Gastrocnemius medialis (tissue), 4 donors: ENCODE data around the gene AMFR. TPM values are rescaled to one million over a fixed set of nuclear protein-coding genes. Genes with fewer than 3 reads are reported as not detected.
A peak's percentile ranks its signal among the peaks of the same experiment; 100 is the strongest.

Experiments
- ATAC-seq, 2 donors: fragments of 150-250 bp; one replicate each; pipeline ENCODE4 v1.9.1; 2016
- DNase-seq, 2 donors: peaks; one replicate each; pipeline ENCODE4 v3.0.0-alpha.2; 2019
- H3K27ac ChIP-seq, 4 donors: fragments of 200-600 bp; sonication (generic); 1 replicate in 1 of 4; 2 replicates in 3 of 4; pipeline ENCODE4 v1.5.1; 2016 to 2018; ENCODE audit warnings: mild to moderate bottlenecking in 2 of 4, moderate library complexity in 1 of 4
- H3K27me3 ChIP-seq, 3 donors: fragments of 200-600 bp; sonication (generic) in 2 of 3; 1 replicate in 1 of 3; 2 replicates in 2 of 3; pipeline versions ENCODE4 v1.5.1 to v1.6.0; 2016 to 2019; ENCODE audit warnings: mild to moderate bottlenecking in 1 of 3, moderate library complexity in 1 of 3
- H3K36me3 ChIP-seq, 2 donors: fragments of 200-600 bp; sonication (generic) in 1 of 2; one replicate each; pipeline ENCODE4 v1.5.1; 2017 to 2018
- H3K4me1 ChIP-seq, 2 donors: fragments of 200-600 bp; sonication (generic) in 1 of 2; one replicate each; pipeline ENCODE4 v1.5.1; 2016 to 2017; ENCODE audit warnings: mild to moderate bottlenecking in 2 of 2
- H3K4me3 ChIP-seq, 4 donors: fragments of 200-600 bp; sonication (generic) in 3 of 4; 1 replicate in 1 of 4; 2 replicates in 3 of 4; pipeline ENCODE4 v1.5.1; 2016 to 2019; ENCODE audit warnings: mild to moderate bottlenecking in 2 of 4
- H3K9me3 ChIP-seq, 3 donors: fragments of 200-600 bp; sonication (generic) in 2 of 3; 1 replicate in 1 of 3; 2 replicates in 2 of 3; pipeline ENCODE4 v1.5.1; 2016 to 2019
- POLR2A ChIP-seq, 2 donors: fragments of 450-650 bp; IDR thresholded peaks; one replicate each; pipeline ENCODE4 v1.6.1; 2017; ENCODE audit warnings: antibody characterized with exemption in 2 of 2, mild to moderate bottlenecking in 2 of 2, moderate library complexity in 2 of 2
- in situ Hi-C, 4 donors: fragments of 200-750 bp; cut with MboI; loops; one replicate each; pipeline versions ENCODE4 v1.15.0 to v1.8.0; 2017; ENCODE audit warnings: low sequenced_read_pairs in 4 of 4
- intact Hi-C: fragments of 100-400 bp; cut with DNase I; formaldehyde crosslinking; loops from one replicate; pipeline ENCODE4 v1.15.1; 2023; ENCODE audit warnings: low total_unique reads
- total RNA-seq, 4 donors: library from RNA; depleted of rRNA; stranded (reverse); fragments of >200 nt; gene quantifications; one replicate each; pipeline versions ENCODE4 v1.1.0 to v1.2.3, GENCODE V29; 2016
- TF ChIP-seq, protein P1 (sequence below), 5 experiments: fragments of 450-650 bp in 3 of 5; fragments of 200-600 bp in 2 of 5; sonication (generic) in 2 of 5; IDR thresholded peaks in 4 of 5; conservative IDR thresholded peaks in 1 of 5; 1 replicate in 4 of 5; 2 replicates in 1 of 5; pipeline ENCODE4 v1.5.1; 2016 to 2019; ENCODE audit warnings: antibody characterized with exemption in 5 of 5, mild to moderate bottlenecking in 3 of 5, moderate library complexity in 3 of 5

AMFR gene
- total RNA-seq, 4 donors from 2014 or later = 349 to 951 (median 571) TPM

DNA sequence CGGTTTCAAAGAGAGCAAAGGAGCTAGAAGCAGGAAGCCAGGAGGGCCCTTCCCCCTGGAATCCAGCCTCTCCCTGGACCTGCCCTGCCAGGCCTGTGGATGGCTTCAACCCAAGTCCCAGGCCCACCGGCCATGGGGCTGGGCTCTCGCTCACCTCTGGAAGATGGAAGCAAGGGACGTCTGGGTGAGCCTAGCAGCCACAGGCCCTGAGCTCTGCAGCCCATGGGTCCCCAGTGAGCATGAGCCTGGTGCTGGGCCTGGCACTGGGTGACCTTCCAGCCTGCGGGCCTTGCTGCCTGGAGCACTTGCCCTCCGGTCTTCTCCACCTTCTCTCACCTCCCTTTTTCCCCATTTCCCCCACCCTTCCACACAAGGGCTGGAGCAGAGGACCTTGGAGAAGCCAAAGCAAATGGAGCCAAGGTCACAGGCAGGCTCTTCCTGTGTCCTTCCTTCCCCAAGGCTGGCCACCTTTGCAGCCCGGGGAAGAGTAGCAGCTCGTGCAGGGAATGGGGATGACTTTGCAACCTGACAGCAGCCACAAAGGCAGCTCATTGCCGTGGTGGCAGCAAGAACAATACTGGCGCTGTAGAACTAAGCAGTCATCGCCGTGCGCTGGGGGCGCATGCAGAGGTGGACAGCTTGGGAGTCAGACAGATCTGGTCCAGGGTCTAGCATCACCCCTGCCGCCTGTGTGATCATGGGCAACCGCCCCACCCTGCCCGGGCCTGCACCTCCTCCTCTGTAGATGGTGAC is 86.6 kb downstream of the AMFR start:
- H3K4me1 ChIP-seq = peaks cover 0 to 14% of the 10 kb centered on the region in 2 donors
- intact Hi-C loops (no loop called here), in situ Hi-C loops (no loop called here)
- ATAC-seq (no peak), DNase-seq (no peak)
- H3K4me3 ChIP-seq = no peak overlapping the region
- H3K36me3 ChIP-seq = no peaks in the 10 kb centered on the region
- TF ChIP-seq POLR2A (IDR thresholded peaks at IDR 0.05) = no peak
- TF ChIP-seq, protein P1, sequence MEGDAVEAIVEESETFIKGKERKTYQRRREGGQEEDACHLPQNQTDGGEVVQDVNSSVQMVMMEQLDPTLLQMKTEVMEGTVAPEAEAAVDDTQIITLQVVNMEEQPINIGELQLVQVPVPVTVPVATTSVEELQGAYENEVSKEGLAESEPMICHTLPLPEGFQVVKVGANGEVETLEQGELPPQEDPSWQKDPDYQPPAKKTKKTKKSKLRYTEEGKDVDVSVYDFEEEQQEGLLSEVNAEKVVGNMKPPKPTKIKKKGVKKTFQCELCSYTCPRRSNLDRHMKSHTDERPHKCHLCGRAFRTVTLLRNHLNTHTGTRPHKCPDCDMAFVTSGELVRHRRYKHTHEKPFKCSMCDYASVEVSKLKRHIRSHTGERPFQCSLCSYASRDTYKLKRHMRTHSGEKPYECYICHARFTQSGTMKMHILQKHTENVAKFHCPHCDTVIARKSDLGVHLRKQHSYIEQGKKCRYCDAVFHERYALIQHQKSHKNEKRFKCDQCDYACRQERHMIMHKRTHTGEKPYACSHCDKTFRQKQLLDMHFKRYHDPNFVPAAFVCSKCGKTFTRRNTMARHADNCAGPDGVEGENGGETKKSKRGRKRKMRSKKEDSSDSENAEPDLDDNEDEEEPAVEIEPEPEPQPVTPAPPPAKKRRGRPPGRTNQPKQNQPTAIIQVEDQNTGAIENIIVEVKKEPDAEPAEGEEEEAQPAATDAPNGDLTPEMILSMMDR (IDR thresholded peaks at IDR 0.05 in 4 of 5, conservative IDR thresholded peaks at IDR 0.05 in 1 of 5) = no peak
- H3K27me3 ChIP-seq = no peaks in the 10 kb centered on the region
- no peaks in the 10 kb centered on the region for H3K9me3 ChIP-seq
- H3K27ac ChIP-seq = no peak overlapping the region

DNA sequence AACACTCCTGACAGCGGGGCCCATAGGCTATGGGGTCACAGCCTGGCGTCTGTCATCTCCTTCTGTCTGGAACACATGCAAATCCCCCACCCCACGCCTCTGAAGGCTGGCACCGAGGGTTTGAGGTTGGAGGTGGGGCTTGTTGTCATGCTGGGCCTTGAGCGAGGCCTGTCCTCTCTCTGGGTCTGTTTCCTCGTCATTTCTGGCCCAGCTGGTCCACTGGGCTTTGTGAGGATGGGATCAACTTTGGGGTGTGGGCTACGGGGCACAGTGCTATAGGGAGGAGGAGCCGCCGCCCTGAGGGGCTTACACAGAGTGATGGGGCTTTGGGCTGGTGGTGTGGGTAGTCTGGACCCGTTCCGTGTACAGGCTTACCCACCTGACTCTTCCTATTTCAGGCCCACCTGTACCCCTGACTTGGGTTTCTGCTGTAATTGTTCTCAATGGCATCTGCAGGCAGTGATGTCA is 87.5 kb downstream of the AMFR start:
- TF ChIP-seq, protein P1 (IDR thresholded peaks at IDR 0.05 in 4 of 5, conservative IDR thresholded peaks at IDR 0.05 in 1 of 5) = no peak
- TF ChIP-seq POLR2A (IDR thresholded peaks at IDR 0.05) = no peak
- Histone ChIP-seq H3K4me1 (peaks cover 0 to 14% of the 10 kb centered on the region in 2 donors), H3K27me3 (no peaks in the 10 kb centered on the region), H3K36me3 (no peaks in the 10 kb centered on the region), H3K9me3 (no peaks in the 10 kb centered on the region), H3K27ac (no peak overlapping the region), H3K4me3 (no peak overlapping the region)
- ATAC-seq (no peak), DNase-seq (no peak)
- intact Hi-C loops (no loop called here), in situ Hi-C loops (no loop called here)

DNA sequence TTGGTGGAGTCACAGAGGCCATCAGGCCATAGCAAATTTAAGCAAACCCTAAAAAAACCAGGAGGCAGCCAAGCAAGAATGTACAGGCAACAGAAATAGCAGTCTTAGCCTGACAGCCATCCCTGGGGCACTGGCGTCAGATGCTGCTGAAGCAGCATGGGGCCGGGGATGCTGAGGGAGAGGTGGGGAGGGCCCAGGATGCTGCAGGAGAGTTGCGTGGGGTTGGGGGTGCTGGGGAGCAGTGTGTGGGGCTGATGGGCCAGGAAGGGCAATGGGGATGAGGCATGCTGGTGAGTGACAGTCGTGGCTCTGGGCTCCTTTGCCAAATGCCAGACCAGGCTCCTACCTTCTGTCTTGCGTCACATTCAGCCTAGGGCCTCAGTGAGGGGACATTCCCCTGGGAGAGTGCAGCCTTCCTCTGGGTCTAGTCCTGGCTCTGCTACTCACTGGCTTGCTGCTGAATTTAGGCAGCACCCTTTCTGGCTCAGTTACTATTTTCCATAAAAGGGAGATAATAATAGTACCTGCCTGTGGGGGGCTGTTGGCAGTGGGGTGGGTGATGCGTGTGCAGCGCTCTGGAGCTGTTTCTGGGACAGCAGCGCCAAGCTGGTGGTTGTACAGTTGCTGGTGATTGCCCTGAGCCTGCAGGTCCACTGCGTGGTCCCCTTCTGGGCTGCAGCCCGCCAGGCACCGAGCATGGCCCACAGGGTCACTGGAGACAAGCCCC is 88.1 kb downstream of the AMFR start:
- ATAC-seq (no peak), DNase-seq (no peak)
- Histone ChIP-seq H3K4me1 (peaks cover 0 to 14% of the 10 kb centered on the region in 2 donors), H3K4me3 (no peak overlapping the region), H3K27ac (peak overlapping the region in 3 of 4 donors; percentile 43 to 76 (median 54)), H3K27me3 (no peaks in the 10 kb centered on the region), H3K9me3 (no peaks in the 10 kb centered on the region), H3K36me3 (no peaks in the 10 kb centered on the region)
- in situ Hi-C loops (no loop called here), intact Hi-C loops (no loop called here)
- no peak for TF ChIP-seq POLR2A (IDR thresholded peaks at IDR 0.05)
- TF ChIP-seq, protein P1 (IDR thresholded peaks at IDR 0.05 in 4 of 5, conservative IDR thresholded peaks at IDR 0.05 in 1 of 5) = no peak

DNA sequence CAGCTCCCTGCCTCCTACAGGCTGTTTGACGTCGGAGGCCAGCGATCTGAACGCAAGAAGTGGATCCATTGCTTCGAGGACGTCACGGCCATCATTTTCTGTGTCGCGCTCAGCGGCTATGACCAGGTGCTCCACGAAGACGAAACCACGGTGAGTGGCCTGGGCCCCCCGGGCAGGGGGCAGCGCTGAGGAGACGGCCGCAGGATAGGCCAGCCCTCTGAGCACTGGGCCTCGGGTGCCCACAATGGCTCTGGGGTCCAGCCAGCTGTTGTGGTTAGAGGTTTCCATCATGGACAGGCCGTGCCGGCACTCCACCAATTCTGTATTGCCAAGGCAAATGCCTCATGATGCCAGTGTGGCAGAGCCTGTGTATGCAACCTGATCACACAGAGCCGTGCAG is 88.6 kb downstream of the AMFR start:
- H3K4me1 ChIP-seq = peaks cover 0 to 14% of the 10 kb centered on the region in 2 donors
- TF ChIP-seq POLR2A (IDR thresholded peaks at IDR 0.05) = no peak
- TF ChIP-seq, protein P1 (IDR thresholded peaks at IDR 0.05 in 4 of 5, conservative IDR thresholded peaks at IDR 0.05 in 1 of 5) = no peak
- in situ Hi-C loops (no loop called here), intact Hi-C loops (no loop called here)
- H3K9me3 ChIP-seq = no peaks in the 10 kb centered on the region
- DNase-seq (peak in 1 of 2 donors; percentile 32), ATAC-seq (peak; percentile 29 to 46)
- no peaks in the 10 kb centered on the region for H3K27me3 ChIP-seq
- H3K4me3 ChIP-seq = no peak overlapping the region
- peak overlapping the region in 3 of 4 donors; percentile 43 to 76 (median 54) for H3K27ac ChIP-seq
- H3K36me3 ChIP-seq = no peaks in the 10 kb centered on the region
